ENCODE data around the gene ABTB2.

Gene ABTB2

GRCh38 chr11:34260072-34260575 is 97.7 kb downstream of the ABTB2 start:
- CTCF ChIA-PET: interaction anchor here (0.6 kb wide), 1 partner anchor 272 kb away, joined by 5 read pairs; no protein-coding TSS in a partner anchor
- no peak for TF ChIP-seq SP1 (IDR thresholded peaks at IDR 0.05)
- no peak for TF ChIP-seq HDGF (IDR thresholded peaks at IDR 0.05; ENCODE audit: borderline replicate concordance)
- TF ChIP-seq PKNOX1 (IDR thresholded peaks at IDR 0.05): no peak
- TF ChIP-seq NFRKB (IDR thresholded peaks at IDR 0.05): no peak
- no peak for TF ChIP-seq SUZ12 (IDR thresholded peaks at IDR 0.05)
- no peak for TF ChIP-seq LEF1 (IDR thresholded peaks at IDR 0.05; ENCODE audit: borderline replicate concordance)
- no peak for TF ChIP-seq L3MBTL2 (conservative IDR thresholded peaks at IDR 0.05)
- TF ChIP-seq FOXA1 (IDR thresholded peaks at IDR 0.05): no peak
- TF ChIP-seq ARNT (IDR thresholded peaks at IDR 0.05): no peak
- TF ChIP-seq TARDBP (IDR thresholded peaks at IDR 0.05): no peak
- no peak for TF ChIP-seq BHLHE40 (IDR thresholded peaks at IDR 0.05; ENCODE audit: borderline replicate concordance)
- TF ChIP-seq CTBP1 (IDR thresholded peaks at IDR 0.05; ENCODE audit: borderline replicate concordance): no peak
- no peak for TF ChIP-seq ZNF384 (IDR thresholded peaks at IDR 0.05)
- no peak for TF ChIP-seq FOXK2 (IDR thresholded peaks at IDR 0.05)
- no peak for TF ChIP-seq FOXM1 (IDR thresholded peaks at IDR 0.05; ENCODE audit: borderline replicate concordance)
- no peak for TF ChIP-seq ELF4 (IDR thresholded peaks at IDR 0.05)

GRCh38 chr11:34259087-34259486 is 98.7 kb downstream of the ABTB2 start:
- DNase-seq (ENCODE audit: extremely low spot score): no peak
- ChIA-PET POLR2A (no interaction called here), CTCF (no interaction called here)
- TF ChIP-seq NFRKB (IDR thresholded peaks at IDR 0.05) (no peak), FOXM1 (IDR thresholded peaks at IDR 0.05; ENCODE audit: borderline replicate concordance) (no peak), L3MBTL2 (conservative IDR thresholded peaks at IDR 0.05) (no peak), CTBP1 (IDR thresholded peaks at IDR 0.05; ENCODE audit: borderline replicate concordance) (no peak), PKNOX1 (IDR thresholded peaks at IDR 0.05) (no peak), LEF1 (IDR thresholded peaks at IDR 0.05; ENCODE audit: borderline replicate concordance) (no peak), HDGF (IDR thresholded peaks at IDR 0.05; ENCODE audit: borderline replicate concordance) (no peak), SP1 (IDR thresholded peaks at IDR 0.05) (no peak), FOXA1 (IDR thresholded peaks at IDR 0.05) (no peak), SUZ12 (IDR thresholded peaks at IDR 0.05) (no peak), BHLHE40 (IDR thresholded peaks at IDR 0.05; ENCODE audit: borderline replicate concordance) (no peak)

More at GRCh38 chr11:34260072-34260575, 97.7 kb downstream of the ABTB2 start:
- DNase-seq (ENCODE audit: extremely low spot score): no peak
- POLR2A ChIA-PET: no interaction called here

GRCh38 chr11:34256626-34257025 is 101.2 kb downstream of the ABTB2 start:
- ChIA-PET POLR2A (no interaction called here), CTCF (no interaction called here)
- TF ChIP-seq FOXK2 (IDR thresholded peaks at IDR 0.05) (no peak), NFRKB (IDR thresholded peaks at IDR 0.05) (no peak), TARDBP (IDR thresholded peaks at IDR 0.05) (no peak), FOXA1 (IDR thresholded peaks at IDR 0.05) (no peak), ARNT (IDR thresholded peaks at IDR 0.05) (no peak), L3MBTL2 (conservative IDR thresholded peaks at IDR 0.05) (no peak), BHLHE40 (IDR thresholded peaks at IDR 0.05; ENCODE audit: borderline replicate concordance) (no peak), PKNOX1 (IDR thresholded peaks at IDR 0.05) (no peak), SP1 (IDR thresholded peaks at IDR 0.05) (no peak)
- no peak for DNase-seq (ENCODE audit: extremely low spot score)

- no peak for DNase-seq (ENCODE audit: extremely low spot score)
- ChIA-PET CTCF (no interaction called here), POLR2A (no interaction called here)
- no peak for TF ChIP-seq PKNOX1 (IDR thresholded peaks at IDR 0.05)
- no peak for TF ChIP-seq CTBP1 (IDR thresholded peaks at IDR 0.05; ENCODE audit: borderline replicate concordance)
- TF ChIP-seq ZNF384 (IDR thresholded peaks at IDR 0.05): no peak
- no peak for TF ChIP-seq HDGF (IDR thresholded peaks at IDR 0.05; ENCODE audit: borderline replicate concordance)
- TF ChIP-seq ARNT (IDR thresholded peaks at IDR 0.05): no peak
- no peak for TF ChIP-seq FOXK2 (IDR thresholded peaks at IDR 0.05)
- TF ChIP-seq BHLHE40 (IDR thresholded peaks at IDR 0.05; ENCODE audit: borderline replicate concordance): no peak
- TF ChIP-seq L3MBTL2 (conservative IDR thresholded peaks at IDR 0.05): no peak
- TF ChIP-seq SP1 (IDR thresholded peaks at IDR 0.05): no peak
- TF ChIP-seq NFRKB (IDR thresholded peaks at IDR 0.05): no peak
- no peak for TF ChIP-seq ELF4 (IDR thresholded peaks at IDR 0.05)
- no peak for TF ChIP-seq FOXM1 (IDR thresholded peaks at IDR 0.05; ENCODE audit: borderline replicate concordance)
- TF ChIP-seq SUZ12 (IDR thresholded peaks at IDR 0.05): no peak
- TF ChIP-seq TARDBP (IDR thresholded peaks at IDR 0.05): no peak
These were observed 101.7 kb downstream of the ABTB2 start for GRCh38 chr11:34256150-34256549.

- ChIA-PET POLR2A (no interaction called here), CTCF (interaction anchor here (1.2 kb wide), 1 partner anchor 11 kb away, joined by 3 read pairs; no protein-coding TSS in a partner anchor)
- no peak for DNase-seq (ENCODE audit: extremely low spot score)
- TF ChIP-seq SUZ12 (IDR thresholded peaks at IDR 0.05): no peak
- no peak for TF ChIP-seq FOXA1 (IDR thresholded peaks at IDR 0.05)
- TF ChIP-seq LEF1 (IDR thresholded peaks at IDR 0.05; ENCODE audit: borderline replicate concordance): no peak
- no peak for TF ChIP-seq FOXM1 (IDR thresholded peaks at IDR 0.05; ENCODE audit: borderline replicate concordance)
These were observed 102.7 kb downstream of the ABTB2 start for GRCh38 chr11:34255101-34255500.

GRCh38 chr11:34254011-34254410 is 103.8 kb downstream of the ABTB2 start:
- DNase-seq (ENCODE audit: extremely low spot score): no peak
- CTCF ChIA-PET: interaction anchor here (1.2 kb wide), 1 partner anchor 12 kb away, joined by 3 read pairs; no protein-coding TSS in a partner anchor
- POLR2A ChIA-PET: no interaction called here
- TF ChIP-seq ARNT (IDR thresholded peaks at IDR 0.05) (no peak), SUZ12 (IDR thresholded peaks at IDR 0.05) (no peak), PKNOX1 (IDR thresholded peaks at IDR 0.05) (no peak), TARDBP (IDR thresholded peaks at IDR 0.05) (no peak), BHLHE40 (IDR thresholded peaks at IDR 0.05; ENCODE audit: borderline replicate concordance) (no peak), ELF4 (IDR thresholded peaks at IDR 0.05) (no peak), CTBP1 (IDR thresholded peaks at IDR 0.05; ENCODE audit: borderline replicate concordance) (no peak), ZNF384 (IDR thresholded peaks at IDR 0.05) (no peak), FOXA1 (IDR thresholded peaks at IDR 0.05) (no peak), FOXK2 (IDR thresholded peaks at IDR 0.05) (no peak), NFRKB (IDR thresholded peaks at IDR 0.05) (no peak), FOXM1 (IDR thresholded peaks at IDR 0.05; ENCODE audit: borderline replicate concordance) (no peak), LEF1 (IDR thresholded peaks at IDR 0.05; ENCODE audit: borderline replicate concordance) (no peak), SP1 (IDR thresholded peaks at IDR 0.05) (no peak), HDGF (IDR thresholded peaks at IDR 0.05; ENCODE audit: borderline replicate concordance) (no peak), L3MBTL2 (conservative IDR thresholded peaks at IDR 0.05) (no peak)

All from HEK293T (cell line).